NCI-H748 (cell line): ENCODE results near the gene ZNF195.
A peak's percentile ranks its signal among the peaks of the same experiment; 100 is the strongest.
"Not testable (repeated sequence)": the region's sequence is repeated elsewhere in the genome, so short reads cannot be mapped to it uniquely, and the experiment has no call there.

Experiments
- DNase-seq: peaks from one replicate; lab custom pipeline; 2025; ENCODE audit not compliant: unreplicated experiment; lab: John Stamatoyannopoulos, UW

The ZNF195 gene

DNA sequence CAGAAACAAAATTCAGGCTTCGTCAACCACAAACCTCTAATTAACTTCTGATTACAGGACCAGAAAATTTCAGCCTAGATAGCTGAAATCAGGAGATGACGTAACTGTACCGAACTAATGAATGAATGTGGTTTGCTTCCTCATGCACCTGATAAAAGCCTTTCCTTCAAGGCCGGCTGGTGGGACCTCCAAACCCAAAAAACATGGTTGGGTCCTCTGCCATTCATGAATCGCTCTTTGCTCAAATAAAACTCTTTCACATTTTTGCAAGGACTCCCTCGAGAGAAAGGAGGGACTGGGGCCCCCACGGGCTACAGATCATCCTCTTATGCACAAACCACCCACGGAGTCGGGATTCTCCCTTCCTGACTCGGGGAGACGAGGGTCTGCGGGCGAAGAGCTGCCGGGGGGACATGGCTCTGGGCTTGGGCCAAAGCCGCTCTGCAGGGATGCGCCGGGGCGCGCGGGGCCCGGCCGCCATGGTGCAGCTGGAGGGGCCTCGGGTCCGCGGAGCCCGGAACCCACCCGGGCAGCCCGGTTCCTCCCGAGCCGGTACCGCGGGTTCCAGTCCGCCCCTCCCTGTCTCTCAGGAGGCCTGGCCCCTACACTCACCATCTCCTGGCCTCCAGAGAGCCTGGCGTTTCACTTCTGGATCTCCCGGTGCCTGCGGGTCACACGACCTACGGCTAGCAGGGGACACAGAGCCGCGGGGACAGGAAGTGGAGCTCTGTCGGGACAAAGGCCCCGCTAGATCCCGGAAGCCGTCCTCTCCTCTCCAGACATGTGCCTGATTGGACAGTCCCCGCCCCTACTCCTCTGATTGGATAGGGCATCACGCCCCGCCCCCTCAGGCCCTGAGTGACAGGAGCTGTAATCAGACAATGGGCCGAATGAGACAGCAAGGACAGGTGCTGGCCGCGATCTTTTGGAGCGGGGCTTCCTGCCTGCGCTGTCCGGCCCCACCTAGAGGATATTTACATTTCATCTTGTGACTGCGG is at the start of gene ZNF195:
ZNF195 (minus strand) TSS at position 721 of the 998 bp plus-strand sequence; CDS start at position 615, 106 bp downstream.
- DNase-seq, result peak; percentile 98

DNA sequence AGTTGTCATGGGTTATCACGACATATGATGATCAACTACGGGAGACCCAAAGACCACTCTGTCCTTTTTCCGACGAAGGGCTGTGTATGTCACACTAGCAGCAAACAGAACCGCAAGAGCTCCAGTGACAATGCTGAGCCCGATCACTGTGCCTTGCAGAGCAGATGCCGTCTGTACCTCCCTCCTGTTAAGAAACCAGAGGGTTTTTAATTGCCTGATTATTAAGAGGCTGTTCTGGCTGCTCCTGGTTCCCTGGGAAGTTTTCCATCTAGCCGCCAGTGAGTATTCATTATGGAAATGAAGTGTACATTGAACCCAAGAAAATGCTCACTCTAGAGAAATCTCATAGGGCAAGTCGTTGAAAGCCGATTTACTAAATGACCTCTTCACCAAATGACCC is 49.1 kb upstream of the ZNF195 start:
- DNase-seq, result not testable (repeated sequence)

DNA sequence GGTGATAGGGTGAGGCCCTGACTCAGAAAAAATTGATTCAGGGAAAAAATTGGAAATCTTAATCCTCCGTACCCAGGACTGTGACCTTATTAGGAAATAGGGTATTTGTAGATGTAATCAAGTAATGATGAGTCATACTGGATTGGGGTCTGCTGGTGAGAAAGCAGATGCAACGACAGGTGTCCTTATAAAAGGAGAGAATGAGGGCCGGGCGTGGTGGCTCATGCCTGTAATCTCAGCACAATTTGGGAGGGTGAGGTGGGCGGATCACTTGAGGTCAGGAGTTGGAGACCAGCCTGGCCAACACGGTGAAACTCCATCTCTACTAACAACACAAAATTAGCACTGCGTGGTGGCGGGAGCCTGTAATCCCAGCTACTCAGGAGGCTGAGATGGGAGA is 47.6 kb upstream of the ZNF195 start:
- not testable (repeated sequence) for DNase-seq

DNA sequence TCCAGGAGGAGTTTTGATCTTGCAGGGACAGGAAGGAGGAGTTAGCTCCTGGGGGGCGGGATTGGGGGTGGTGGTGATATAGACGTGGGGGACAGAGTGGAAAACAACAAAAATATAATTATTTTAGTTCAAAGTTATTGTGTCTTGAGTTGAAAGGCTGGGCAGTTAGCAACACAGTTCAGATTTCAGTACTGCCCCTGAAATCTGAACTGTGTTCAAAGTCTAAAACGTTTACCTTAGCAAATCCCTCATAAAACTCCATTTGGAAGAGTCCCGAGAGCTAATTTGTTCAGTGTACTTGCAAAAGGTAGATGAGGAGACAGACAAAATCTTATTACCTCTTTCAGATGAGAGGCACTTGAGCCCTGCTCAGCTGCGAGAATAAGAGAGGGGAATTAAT is 45.0 kb upstream of the ZNF195 start:
- DNase-seq, result not testable (repeated sequence)

- peak; percentile 48 for DNase-seq
These were observed 44.3 kb upstream of the ZNF195 start for GRCh38 chr11:3423138-3423731.

GRCh38 chr11:3422380-3423137 is 43.6 kb upstream of the ZNF195 start:
- peak; percentile 97 for DNase-seq

DNA sequence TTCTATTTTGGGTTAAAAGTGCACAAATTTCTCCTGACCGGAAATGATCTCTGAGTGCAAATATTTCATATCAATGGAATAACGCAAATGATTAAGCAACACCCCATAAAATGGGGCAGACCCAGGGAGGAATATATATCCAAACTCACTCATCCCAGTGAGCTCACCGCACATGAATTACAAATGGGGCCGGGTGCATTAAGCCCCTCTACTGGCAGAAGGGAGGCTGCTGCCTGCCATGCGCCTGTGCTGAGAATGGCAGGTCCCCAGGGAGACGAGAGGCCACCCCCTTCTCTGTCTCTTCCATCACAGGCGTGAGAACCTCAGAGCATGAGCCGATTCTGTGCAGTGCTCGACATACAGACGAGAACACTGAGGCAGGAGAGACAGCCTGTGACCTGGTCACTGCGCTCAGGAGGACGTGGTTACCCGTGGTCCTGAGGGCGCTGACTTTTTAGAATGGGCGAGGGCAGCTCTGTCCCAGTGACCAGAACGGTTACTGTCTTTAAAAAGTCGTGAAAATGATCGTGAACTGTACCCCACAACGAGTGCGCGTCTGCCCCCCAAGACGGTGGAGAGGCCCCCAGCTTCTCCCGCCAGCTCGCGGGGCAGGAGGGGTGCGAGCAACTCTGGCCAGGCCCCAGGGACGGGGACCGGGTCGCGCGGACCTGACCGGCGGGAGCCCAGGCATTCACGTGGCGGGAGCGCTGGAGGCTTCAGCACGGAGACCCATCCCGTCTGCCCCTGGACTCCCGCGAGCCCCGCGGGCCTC is 42.8 kb upstream of the ZNF195 start:
- DNase-seq, result peak; percentile 35

DNA sequence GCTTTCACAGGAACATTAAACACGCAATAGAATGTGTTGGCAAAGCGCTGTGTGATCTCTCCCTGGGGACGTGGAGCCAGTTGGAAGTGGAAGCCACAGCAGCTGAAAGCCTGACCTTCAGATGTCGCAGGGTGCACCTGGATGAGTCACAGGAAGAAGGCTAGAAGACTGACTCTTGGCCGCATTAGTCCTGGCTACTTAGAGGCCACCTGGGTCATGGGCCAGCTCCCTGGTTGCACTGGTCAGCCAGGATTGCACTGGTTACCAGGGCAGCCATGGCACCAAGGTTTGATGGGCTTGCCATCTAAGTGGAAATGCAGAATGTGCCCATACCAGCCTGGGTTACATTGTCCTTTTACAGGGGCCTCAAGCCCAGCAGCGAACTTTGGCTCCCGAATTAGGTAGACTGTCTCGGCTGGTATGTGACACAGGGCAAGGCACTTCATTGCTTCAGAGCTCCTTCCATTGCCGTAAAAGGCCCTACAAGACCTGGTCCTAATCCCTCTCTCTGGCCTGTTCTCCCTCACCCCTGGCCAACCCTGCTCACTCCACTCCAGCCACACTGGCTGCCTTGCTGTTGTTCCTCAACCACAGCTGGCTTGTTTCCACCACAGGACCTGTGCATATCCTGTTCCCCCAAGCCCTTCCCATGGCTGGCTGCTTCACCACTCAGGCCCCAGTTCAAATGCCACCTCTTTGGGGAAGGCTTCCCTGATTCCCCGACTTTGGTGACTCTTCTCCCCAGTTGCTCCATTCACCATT is 41.5 kb upstream of the ZNF195 start:
- not testable (repeated sequence) for DNase-seq

GRCh38 chr11:3419496-3419895 is 40.5 kb upstream of the ZNF195 start:
- DNase-seq, result not testable (repeated sequence)

DNA sequence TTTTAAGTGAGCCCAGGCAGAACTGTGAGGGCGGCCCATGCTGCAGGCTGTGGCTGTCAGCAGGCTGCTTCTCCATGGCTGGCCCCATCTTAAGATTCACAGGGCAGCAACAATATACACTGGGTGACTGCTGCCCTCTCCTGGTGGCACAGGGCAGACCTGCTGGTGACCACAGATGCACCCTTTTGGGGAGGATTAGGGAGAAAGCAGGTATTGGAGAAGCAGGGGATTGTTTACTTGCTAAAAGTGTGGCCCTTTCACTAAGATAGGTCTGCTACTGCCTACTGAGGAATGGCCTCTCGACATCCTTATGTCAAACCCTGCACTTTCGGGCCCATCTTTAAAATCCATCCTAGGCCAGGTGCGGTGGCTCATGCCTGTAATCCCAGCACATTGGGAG is 38.1 kb upstream of the ZNF195 start:
- DNase-seq, result peak; percentile 55

GRCh38 chr11:3415301-3415700 is 36.4 kb upstream of the ZNF195 start:
- DNase-seq, result not testable (repeated sequence)

GRCh38 chr11:3413666-3414065 is 34.7 kb upstream of the ZNF195 start:
- DNase-seq, result not testable (repeated sequence)

GRCh38 chr11:3412837-3413236 is 33.9 kb upstream of the ZNF195 start:
- no peak for DNase-seq

DNA sequence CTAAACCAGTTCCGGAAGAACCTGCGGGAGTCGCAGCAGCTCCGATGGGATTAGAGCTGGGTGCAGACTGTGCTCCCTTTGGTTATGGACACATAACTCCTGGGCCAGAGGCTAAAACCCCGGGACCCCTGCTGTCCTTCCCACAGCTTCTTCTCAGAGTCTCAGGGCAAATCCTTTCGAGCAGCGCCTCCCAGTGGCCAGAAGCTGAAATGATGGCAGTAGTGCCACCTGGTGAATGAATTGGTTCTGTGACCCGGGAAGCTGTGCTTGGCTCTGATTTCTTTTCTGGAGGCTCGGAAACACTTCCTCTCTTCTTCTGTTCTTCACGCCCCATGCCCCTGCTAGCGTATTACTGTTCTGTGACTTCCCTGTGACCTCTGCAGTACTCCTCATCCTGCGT is 29.8 kb upstream of the ZNF195 start:
- DNase-seq, result peak; percentile 74

DNA sequence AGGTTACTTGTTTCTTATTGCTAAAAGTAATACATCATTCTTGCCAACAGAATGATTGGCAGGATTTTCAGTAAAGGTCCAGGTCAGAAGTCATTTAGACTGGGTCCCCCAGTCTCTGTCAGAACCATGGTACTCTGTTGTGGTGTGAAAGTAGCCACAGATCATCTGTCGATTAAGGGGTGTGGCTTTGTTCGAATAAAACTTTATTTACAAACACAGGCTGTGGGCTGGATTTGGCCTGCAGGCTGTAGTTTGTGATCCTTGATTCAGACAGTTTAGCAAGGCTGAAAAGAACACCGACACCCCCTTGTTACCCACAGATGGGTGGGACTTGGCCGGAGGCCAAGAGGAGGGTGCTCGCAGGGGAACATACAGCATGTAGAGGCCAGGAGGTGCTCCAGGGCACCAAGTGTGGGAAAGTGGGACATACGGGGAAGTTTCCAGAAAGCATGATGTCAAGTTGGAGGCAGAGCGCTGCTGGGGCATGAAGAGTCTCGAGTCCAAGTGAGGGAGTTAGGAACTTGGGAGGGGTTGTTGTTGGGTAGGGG is 29.2 kb upstream of the ZNF195 start:
- not testable (repeated sequence) for DNase-seq

- DNase-seq, result not testable (repeated sequence)
These were observed 28.0 kb upstream of the ZNF195 start for GRCh38 chr11:3406937-3407336.

- not testable (repeated sequence) for DNase-seq
These were observed 27.4 kb upstream of the ZNF195 start for GRCh38 chr11:3406223-3406875.

DNA sequence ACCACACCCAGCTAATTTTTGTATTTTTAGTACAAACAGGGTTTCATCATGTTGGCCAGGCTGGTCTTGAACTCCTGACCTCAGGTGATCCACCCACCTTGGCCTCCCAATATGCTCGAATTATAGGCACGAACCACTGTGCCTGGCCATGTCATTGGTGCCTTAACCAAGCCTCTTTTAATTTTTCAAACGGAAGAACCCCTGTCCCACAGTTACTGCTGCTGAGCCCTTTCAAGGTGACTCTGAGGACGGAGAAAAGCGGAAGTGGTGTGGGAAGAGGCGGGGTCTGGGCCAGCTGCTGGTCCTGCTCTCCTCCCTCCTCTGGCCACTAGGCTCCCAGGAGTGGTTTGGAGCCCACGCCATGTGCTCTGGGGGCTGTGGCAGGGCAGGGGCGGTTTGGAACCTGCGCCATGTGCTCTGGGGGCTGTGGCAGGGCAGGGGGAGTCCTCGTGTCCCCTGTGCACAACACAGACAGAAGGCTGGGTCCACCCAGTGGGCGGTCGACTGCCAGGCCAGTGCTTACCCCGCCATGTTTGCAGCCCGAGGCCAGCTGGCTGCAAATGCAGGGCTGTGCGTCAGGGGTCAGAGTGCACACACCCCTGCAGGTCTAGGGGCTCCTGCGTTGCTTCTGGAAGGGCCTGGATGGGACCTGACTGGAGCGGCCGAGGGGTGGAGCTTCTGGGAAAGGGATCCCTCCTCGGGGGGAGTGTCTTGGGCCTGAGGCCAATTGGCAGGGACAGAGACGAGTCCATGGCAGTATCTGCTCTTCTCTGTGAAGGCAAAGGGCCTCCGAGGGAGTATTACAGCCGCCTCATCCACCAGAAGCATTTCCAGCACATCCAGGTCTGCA is 25.4 kb upstream of the ZNF195 start:
- DNase-seq, result not testable (repeated sequence)
